NCI-H510A treated with DMSO at 0.1 percent for 48 hours (cell line): ENCODE data around the gene PDGFA.

Experiments
- DNase-seq: peaks from one replicate; lab custom pipeline; 2025; lab: John Stamatoyannopoulos, UW

Gene PDGFA

DNA sequence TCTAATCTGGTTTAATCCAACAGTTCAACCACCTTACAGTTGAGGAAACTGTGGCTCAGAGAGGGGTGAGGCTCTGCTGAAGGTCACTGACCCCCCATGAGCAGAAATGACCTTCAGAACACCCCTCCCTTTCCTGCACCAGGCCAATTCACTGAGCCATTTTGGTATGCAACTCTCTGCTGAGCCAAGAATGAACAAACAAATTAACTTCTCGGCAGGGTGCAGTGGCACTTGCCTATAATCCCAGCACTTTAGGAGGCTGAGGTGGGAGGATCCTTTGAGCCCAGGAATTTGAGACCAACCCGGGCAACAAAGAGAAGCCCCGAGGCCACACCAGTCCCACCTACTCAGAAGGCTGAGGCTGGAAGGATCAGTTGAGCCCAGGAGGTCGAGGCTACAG, 29.8 kb downstream of the PDGFA start:
- DNase-seq: no peak

DNA sequence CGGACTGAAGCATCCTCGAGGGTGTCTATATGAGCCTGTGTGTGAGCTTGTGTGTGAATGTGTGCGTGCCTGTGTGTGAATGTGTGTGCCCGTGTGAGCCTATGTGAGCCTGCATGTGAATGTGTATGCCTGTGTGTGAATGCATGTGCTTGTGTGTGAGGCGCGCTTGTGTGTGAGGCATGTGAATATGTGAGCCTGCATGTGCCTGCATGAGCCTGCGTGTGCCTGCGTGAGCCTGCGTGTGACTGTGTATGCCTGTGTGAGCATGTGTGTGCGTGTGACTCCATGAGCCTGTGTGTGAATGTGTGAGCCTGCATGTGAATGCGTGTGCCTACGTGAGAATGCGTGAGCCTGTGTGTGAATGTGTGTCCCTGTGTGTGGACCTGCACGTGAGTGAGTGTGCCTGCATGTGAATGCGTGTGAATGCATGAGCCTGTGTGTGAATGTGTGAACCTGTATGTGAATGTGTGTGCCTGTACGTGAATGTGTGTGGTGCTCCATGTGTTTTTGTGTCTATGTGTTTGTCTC, 33.4 kb downstream of the PDGFA start:
- no peak for DNase-seq

DNA sequence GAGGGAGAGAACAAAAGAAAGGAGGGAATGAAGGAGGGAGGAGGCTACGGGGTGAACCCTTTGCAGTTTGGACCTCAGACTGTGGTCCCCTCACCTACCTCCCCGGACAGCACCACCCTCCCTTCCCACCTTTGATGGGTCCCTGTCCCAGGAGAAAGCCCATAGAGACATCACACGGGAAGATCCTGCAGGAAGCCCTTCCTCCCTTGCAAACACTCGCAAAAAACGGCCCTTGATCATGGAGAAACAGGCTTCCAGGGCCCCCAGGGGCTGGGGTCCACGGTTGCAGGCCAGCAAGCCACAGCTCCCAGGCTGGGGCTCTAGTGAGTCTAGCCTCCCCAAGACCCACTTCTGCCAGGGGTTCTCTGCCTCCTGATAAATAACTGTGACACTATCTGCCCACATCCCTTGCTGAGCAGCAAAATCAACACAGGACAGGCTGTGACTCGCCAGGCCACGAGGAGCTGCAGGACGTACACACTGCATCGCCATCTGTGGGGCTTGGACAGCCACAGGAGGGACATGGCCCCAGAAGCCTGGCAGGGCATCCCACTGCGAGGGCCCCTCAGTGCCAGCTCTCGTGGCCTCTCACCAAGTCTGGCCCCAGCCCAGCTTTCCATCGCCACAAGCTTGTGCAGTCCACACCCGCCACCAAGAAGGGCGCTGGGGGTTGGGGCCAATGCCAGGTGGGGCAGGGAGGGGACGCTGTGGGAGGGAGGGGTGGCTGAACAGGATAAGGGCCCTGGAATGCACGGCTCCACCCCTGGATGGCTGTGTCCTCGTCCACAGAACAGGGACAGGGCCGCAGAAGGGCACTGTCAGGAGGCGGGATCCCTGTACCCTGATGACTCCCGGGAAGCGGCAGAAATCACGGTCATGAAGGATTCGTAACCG, 34.2 kb downstream of the PDGFA start:
- no peak for DNase-seq

DNA sequence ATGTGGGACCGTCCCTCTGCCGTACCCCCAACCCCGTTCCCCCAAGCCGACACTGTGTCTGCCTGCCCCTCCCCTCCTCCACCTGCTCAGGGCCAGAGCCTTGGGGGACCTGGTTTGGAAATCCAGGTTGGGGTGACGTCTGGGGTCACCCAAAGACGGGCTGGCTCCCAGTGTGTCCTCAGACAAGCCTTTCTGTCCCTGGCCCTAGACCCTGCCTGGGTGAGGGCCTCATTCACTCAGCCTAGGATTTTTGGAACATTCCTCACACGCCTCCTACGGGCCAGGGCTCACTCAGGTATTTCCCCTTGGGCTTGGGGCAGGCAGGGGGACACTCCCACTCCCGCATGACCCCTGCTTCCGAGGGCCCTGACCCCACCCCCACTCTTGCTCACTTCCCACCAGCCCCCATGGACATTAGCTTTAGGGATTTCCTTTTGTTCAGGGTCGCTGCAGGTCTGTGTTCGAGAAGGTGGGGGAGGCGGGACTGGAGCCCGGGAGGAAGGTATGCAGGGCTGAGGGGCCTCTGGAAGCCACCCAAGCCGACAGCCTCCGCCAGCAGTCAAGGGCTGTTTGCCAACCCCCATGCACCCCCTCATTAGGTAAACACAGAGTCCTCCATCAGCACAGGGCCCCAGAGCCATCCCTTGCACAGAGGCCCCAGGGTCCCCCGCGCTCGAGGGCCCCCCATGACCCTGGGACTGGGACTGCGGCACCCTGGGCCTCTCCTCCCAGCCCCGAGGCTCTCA, 35.1 kb downstream of the PDGFA start:
- no peak for DNase-seq

- no peak for DNase-seq
These were observed 35.8 kb downstream of the PDGFA start for GRCh38 chr7:483656-484355.

DNA sequence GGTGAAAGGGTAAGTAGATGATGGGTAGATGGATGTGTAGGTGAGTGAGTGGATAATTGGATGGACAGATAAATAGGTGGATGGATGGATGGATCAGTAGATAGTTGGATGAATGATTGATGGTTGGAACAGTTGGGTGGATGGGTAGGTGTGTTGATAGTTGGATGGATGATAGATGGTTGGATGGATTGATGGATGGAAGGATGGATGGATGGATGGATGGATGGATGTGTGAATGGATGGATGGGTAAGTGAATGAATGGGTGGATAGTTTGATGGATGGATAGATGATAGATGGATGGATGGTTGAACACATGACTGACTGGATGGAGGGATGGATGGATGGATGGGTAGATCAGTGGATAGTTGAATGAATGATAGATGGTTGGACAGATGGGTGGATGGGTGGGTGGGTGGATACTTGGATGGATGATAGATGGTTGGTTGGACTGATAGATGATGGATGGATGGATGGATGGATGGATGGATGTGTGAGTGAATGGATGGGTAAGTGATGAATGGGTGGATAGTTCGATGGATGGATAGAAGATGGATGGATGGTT, 37.0 kb downstream of the PDGFA start:
- no peak for DNase-seq

DNA sequence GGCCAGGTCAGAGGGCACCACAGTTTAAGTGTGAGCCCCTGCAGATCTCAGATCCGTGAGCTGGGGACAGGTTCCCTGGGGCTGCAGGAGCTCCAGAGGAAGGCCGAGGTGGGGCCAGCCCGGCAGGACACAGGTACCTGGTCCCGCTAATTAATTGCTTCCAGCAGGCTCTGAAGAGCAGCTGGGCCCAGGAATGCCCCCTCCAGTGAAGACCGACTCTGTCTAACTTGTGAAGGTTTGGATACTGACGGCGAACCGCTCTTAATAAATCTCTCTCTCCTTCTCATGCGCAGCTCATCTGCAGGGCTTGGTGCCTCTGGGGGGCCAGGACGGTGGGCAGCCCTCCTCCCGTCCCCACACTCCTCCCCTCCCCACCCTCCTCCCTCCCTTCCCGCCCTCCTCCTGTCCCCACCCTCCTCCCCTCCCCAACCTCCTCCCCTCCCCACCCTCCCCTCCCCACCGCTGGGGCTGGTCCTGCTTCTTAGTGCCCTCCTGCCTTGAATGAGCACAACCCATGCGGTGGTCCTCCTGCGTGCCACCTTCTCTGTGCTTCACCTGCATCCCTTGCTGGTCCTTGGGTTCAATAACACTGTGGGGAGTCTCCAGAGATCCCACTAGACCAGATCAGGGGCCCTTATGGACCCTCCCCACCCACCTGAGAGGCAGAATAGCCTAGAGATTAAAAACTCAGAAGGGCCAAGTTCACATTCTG, 38.3 kb downstream of the PDGFA start:
- no peak for DNase-seq

- no peak for DNase-seq
These were observed 39.0 kb downstream of the PDGFA start for GRCh38 chr7:480531-481218.

GRCh38 chr7:479948-480499, 39.6 kb downstream of the PDGFA start:
- no peak for DNase-seq

DNA sequence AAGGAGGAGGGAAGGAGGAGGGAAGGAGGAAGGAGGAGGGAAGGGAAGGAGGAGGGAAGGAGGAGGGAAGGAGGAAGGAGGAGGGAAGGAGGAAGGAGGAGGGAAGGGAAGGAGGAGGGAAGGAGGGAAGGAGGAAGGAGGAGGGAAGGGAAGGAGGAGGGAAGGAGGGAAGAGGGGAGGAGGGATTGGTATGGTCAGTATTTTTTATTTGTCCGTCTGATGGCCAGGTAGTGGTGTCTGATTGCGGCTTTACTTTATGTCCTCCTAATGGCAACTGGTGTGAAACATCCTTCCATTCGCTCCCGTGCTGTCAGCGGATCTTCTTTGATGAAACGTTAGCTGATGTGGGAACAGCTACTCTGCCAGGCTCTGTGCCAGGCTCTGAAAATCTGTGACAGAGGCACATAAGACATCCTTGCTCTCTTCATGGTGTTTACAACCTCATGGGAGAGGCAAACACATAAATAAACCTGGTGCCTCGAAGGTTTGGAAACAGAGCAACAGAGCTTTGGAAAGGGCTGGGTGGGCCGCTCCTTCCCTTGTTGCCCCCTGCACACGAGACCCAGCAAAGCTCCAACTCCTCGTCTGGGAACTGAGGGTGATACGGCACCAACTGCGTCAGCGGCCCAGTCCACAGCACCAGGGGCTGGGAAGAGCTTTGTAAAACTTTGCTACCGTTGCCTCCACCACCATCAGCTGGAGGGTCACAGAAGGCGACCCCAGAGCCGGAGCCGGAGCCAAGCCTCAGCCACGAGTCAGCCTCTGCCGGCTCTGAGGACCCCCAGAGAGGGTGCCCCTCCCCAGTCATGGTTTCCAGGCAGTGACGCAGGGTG, 40.3 kb downstream of the PDGFA start:
- DNase-seq: no peak

DNA sequence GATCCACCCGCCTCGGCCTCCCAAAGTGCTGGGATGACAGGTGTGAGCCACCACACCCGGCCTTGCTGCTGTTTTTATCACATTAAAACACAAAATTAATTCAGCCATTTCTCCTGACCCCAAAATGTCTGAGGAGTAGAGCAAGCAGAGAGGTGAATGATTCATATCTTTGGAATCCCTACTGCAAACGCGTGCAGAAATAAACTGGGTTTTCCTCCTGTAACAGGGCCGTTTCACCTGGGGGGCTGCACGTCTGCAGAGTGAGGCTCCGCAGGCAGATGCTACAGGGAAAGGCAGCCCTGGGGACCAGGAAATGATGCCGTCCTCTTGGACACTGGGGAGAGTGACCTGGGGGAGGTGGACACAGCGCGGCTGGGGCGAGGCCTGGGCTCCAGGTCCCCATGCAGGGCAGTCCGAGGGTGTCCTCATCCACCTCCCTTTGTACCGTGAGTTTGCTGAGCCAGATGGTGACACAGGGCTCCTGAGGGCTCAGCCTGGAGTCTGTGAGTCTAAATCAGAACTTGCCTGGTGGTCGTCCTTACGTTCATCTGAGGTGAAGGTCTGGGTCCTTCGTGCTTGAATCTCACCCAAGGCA, 41.9 kb downstream of the PDGFA start:
- no peak for DNase-seq

DNA sequence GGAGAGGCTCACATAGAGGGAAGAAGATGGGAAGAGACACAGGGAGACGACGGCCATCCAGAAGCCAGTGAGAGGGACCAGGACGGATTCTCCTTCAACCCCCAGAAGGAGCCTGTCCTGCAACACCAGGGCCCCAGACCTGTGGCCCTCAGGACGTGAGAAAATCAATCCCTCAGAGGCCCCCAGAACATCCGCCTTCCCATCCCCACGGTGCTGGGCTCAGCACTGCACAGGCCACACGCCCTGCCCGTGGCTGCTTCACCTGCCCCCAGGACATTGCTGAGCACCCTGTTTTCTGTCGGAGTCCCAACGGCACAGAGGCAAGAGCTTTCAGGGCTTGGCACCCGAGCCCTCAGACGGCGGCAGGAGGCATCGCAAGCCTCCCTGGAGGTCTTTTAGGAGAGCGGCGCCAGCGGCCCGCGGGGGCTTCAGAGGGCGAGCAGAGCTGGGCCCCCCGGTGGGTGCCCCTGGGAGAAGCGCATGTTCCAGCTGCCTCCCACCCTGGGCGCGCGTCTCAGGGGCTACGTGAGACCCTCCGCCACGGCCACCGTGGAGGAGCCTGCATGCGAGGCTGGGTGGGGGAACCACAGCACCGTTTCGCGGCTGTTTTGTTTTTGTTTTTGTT, 42.8 kb downstream of the PDGFA start:
- no peak for DNase-seq

GRCh38 chr7:475951-476441, 43.6 kb downstream of the PDGFA start:
- DNase-seq: no peak

DNA sequence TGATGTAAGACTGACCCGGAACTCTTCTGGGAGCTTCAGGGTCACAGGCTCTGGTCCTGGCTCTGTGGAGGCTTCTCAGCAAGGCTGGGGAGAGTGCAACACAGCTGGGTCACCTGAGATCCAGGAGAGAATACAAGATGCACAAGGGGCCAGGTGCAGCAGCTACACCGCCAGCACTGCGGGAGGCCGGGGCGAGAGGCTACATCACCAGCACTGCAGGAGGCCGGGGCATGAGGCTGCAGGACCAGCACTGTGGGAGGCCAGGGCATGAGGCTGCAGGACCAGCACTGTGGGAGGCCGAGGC, 44.3 kb downstream of the PDGFA start:
- DNase-seq: no peak

GRCh38 chr7:474605-475424, 44.8 kb downstream of the PDGFA start:
- DNase-seq: no peak

GRCh38 chr7:473870-474604, 45.6 kb downstream of the PDGFA start:
- no peak for DNase-seq

DNA sequence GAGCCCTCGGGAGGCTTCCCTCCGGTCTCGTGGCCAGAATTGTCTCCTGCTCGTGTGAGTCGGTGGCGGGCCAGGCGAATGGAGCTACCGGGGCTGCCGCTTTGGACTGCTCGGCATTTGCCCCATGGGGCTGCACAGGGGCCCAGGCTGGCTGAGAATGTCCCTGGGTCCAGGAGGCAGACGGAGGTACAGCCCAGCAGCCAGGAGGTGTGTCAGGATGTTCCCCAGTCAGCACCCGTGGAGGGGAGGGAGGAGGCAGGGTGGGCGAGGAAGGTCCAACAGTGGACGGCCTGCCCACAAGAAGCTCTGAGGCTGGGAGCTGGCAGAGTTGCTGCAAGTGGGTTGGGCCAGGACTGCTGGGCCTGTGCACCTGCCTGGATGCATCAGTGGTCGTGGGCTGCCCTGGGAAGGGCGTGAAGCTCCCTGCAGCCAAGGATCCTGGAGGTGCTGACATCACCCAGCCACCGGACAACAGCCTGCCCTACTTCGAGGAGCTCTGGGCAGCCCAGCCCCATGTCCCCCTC, 46.4 kb downstream of the PDGFA start:
- DNase-seq: no peak
